Osteoblast (primary cell): ENCODE results near the gene PATE3. TPM values are rescaled to one million over a fixed set of nuclear protein-coding genes. Genes with fewer than 3 reads are reported as not detected.

Experiments
- DNase-seq: peaks from one replicate; pipeline ENCODE4 v3.0.0; 2011; ENCODE audit warnings: low spot score, mixed read lengths; ENCODE audit not compliant: insufficient read length; ENCODE audit errors: missing footprints
- H2AFZ ChIP-seq: 2 replicates; pipeline ENCODE4 v1.6.0; 2011; ENCODE audit warnings: mild to moderate bottlenecking, low read length
- H3K27ac ChIP-seq: 2 replicates; pipeline ENCODE4 v1.5.1; 2011; ENCODE audit warnings: mild to moderate bottlenecking, low read depth, low read length, moderate library complexity
- H3K27me3 ChIP-seq: 2 replicates; pipeline ENCODE4 v1.6.0; 2012; ENCODE audit warnings: mild to moderate bottlenecking, control low read depth, inconsistent platforms, low read length, moderate library complexity; ENCODE audit not compliant: insufficient read depth
- H3K36me3 ChIP-seq: 2 replicates; pipeline ENCODE4 v1.5.1; 2011; ENCODE audit warnings: mild to moderate bottlenecking, low read length, control low read depth, moderate library complexity; ENCODE audit not compliant: insufficient read depth
- H3K4me1 ChIP-seq: 2 replicates; pipeline ENCODE4 v1.5.1; 2011; ENCODE audit warnings: mild to moderate bottlenecking, low read length, control low read depth, moderate library complexity; ENCODE audit not compliant: insufficient read depth
- H3K4me2 ChIP-seq: 2 replicates; pipeline ENCODE4 v1.6.0; 2011; ENCODE audit warnings: mild to moderate bottlenecking, low read length; ENCODE audit not compliant: insufficient read depth
- H3K4me3 ChIP-seq: fragments of 200-600 bp; sonication (generic); 3 replicates; pipeline ENCODE4 v1.5.1; 2012; ENCODE audit warnings: mild to moderate bottlenecking, low read length, inconsistent platforms; ENCODE audit not compliant: insufficient read depth
- H3K79me2 ChIP-seq: 2 replicates; pipeline ENCODE4 v1.6.0; 2012; ENCODE audit warnings: mild to moderate bottlenecking, low read length, control low read depth, inconsistent platforms; ENCODE audit not compliant: insufficient read depth
- H3K9me3 ChIP-seq: 2 replicates; pipeline ENCODE4 v1.5.1; 2011; ENCODE audit warnings: low read depth, low read length, control low read depth
- H4K20me1 ChIP-seq: 2 replicates; pipeline ENCODE4 v1.6.0; 2012; ENCODE audit warnings: mild to moderate bottlenecking, low read length, control low read depth; ENCODE audit not compliant: insufficient read depth
- CTCF ChIP-seq: IDR thresholded peaks from 2 replicates; pipeline ENCODE4 v1.5.1; 2011; ENCODE audit warnings: mild to moderate bottlenecking, low read depth, low read length, moderate library complexity; ENCODE audit errors: extremely low read depth
- total RNA-seq: library from RNA; depleted of rRNA; stranded (reverse); fragments of >200 nt; gene quantifications from 2 replicates; pipeline ENCODE4 v1.2.3, GENCODE V29; 2012

PATE3 gene
- total RNA-seq, 1 donor, result not detected

- H3K4me2 ChIP-seq, result no peak overlapping the region
- peaks cover 1% of the 10 kb centered on the region for H3K9me3 ChIP-seq
- DNase-seq, result no peak
- no peaks in the 10 kb centered on the region for H3K36me3 ChIP-seq
- H3K4me1 ChIP-seq, result no peaks in the 10 kb centered on the region
- no peak overlapping the region for H3K4me3 ChIP-seq
- H3K79me2 ChIP-seq, result no peaks in the 10 kb centered on the region
- no peaks in the 10 kb centered on the region for H3K27me3 ChIP-seq
- no peak for TF ChIP-seq CTCF
- no peaks in the 10 kb centered on the region for H4K20me1 ChIP-seq
- no peak overlapping the region for H2AFZ ChIP-seq
- H3K27ac ChIP-seq, result no peak overlapping the region
These were observed 20.0 kb downstream of the PATE3 start for GRCh38 chr11:125807909-125808308.

DNA sequence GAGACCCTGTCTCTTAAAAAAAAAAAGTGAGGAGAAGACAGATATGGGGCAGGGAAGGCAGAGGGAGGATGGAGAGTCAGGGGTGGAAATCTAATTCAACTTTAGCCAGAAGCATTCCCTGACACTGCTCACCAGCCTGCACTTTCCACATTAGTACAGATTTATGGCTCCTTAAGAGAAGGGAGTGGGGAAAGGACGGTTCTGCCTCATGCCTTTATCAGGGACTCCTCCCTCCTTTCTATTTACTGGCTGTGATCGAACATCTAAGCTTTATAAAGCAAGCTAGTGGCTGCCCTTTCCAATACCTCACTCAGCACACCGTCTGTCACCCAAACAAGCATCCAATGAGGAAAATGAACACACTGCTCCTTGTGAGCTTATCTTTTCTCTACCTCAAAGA, 45.1 kb downstream of the PATE3 start, which contains the start of gene PATE4:
TSS of gene PATE4 (plus strand) at position 301 of the 400 bp plus-strand sequence. CDS start at position 345, 44 bp downstream.
- H2AFZ ChIP-seq, result no peak within 1 kb of the TSS

DNA sequence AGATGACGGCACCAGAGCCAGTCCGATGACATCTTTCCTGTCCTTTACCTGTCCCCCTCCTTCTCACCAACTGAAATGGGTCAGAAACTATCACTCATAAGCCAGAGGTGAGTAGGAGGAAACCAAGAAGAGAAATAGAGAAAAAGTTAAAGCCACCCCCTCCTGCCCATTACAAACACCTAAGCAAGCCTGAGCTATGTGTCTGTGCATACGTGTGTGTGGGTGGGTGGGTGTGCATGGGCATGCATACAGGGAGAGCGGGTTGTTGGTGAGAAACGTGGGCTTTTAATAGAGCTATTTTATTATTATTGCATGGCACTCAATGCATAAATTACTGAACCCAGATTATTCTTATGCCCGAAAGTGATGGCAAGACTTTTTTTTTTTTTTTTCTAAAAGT, 47.8 kb downstream of the PATE3 start:
- H2AFZ ChIP-seq, result no peak overlapping the region
- no peak for DNase-seq
- H3K27me3 ChIP-seq, result no peaks in the 10 kb centered on the region
- H3K27ac ChIP-seq, result no peak overlapping the region
- no peaks in the 10 kb centered on the region for H3K4me1 ChIP-seq
- TF ChIP-seq CTCF, result no peak
- no peaks in the 10 kb centered on the region for H3K36me3 ChIP-seq
- H4K20me1 ChIP-seq, result no peaks in the 10 kb centered on the region
- no peak overlapping the region for H3K4me2 ChIP-seq
- H3K9me3 ChIP-seq, result no peaks in the 10 kb centered on the region
- H3K4me3 ChIP-seq, result no peak overlapping the region
- no peaks in the 10 kb centered on the region for H3K79me2 ChIP-seq

More for the DNA sequence above, 45.1 kb downstream of the PATE3 start, which contains the start of gene PATE4:
- Histone ChIP-seq H3K9me3 (no peaks in the 10 kb centered on the region), H3K36me3 (no peaks in the 10 kb centered on the region), H3K79me2 (no peaks in the 10 kb centered on the region), H3K4me1 (no peaks in the 10 kb centered on the region), H3K27ac (no peak within 1 kb of the TSS), H3K4me2 (no peak within 1 kb of the TSS), H3K27me3 (no peaks in the 10 kb centered on the region), H3K4me3 (no peak within 1 kb of the TSS), H4K20me1 (no peaks in the 10 kb centered on the region)
- no peak for DNase-seq
- no peak for TF ChIP-seq CTCF

Other genes starting within 250 kb of the PATE3 start
- gene EI24, start 218.7 kb upstream of the PATE3 start, total RNA-seq, result 76.0 and 85.2 TPM in 2 replicates
- gene STT3A, start 195.3 kb upstream of the PATE3 start, total RNA-seq, result 224 and 286 TPM in 2 replicates
- gene CHEK1, start 163.0 kb upstream of the PATE3 start, total RNA-seq, result 16.6 and 22.4 TPM in 2 replicates
- gene ACRV1, start 107.3 kb upstream of the PATE3 start, total RNA-seq, result not detected in 2 replicates
- gene PATE1, start 41.8 kb upstream of the PATE3 start, total RNA-seq, result not detected in 2 replicates
- 0.29 and 0.36 TPM in 2 replicates for gene PATE2, start 9.3 kb upstream of the PATE3 start, total RNA-seq
- gene PATE4, start 45.2 kb downstream of the PATE3 start, total RNA-seq, result not detected in 2 replicates
- 5.8 and 6.8 TPM in 2 replicates for gene HYLS1, start 99.5 kb downstream of the PATE3 start, total RNA-seq
- gene PUS3, start 115.1 kb downstream of the PATE3 start, total RNA-seq, result 13.6 and 14.1 TPM in 2 replicates
- under 0.01 TPM in 1 of 2 replicates, not detected in the other for gene DDX25, start 116.4 kb downstream of the PATE3 start, total RNA-seq
- gene VSIG10L2, start 157.9 kb downstream of the PATE3 start, total RNA-seq, result not detected in 2 replicates